ENCODE measurements around the gene MN1. TPM values are rescaled to one million over a fixed set of nuclear protein-coding genes. Genes with fewer than 3 reads are reported as not detected.

The MN1 gene
- total and polyA plus RNA-seq, 2 of the 8 experiments (the other 6 are each of a cell fraction or from before 2014, with no cell fraction given), result 3.1 to 4.9 TPM

GRCh38 chr22:27745154-27745553, 56.4 kb downstream of the MN1 start:
- Histone ChIP-seq H3K14ac (ENCODE audit: insufficient read length) (peak overlapping the region; percentile 25), H3K4me2 (ENCODE audit: insufficient read depth in 1 of 2, low read depth in 2 of 2, low read length in 2 of 2) (peak overlapping the region in 1 of 2 experiments; percentile 60; a peak in 2 of 4 replicates)
- POLR2A ChIA-PET (ENCODE audit: partially characterized antibody), result interaction anchor here (2.0 kb wide), 1 partner anchor 28 kb away, joined by 4 read pairs; no protein-coding TSS in a partner anchor
- TF ChIP-seq RFX5 (IDR thresholded peaks at IDR 0.05; ENCODE audit: borderline replicate concordance, low read depth, low read length) (no peak), RBBP5 (IDR thresholded peaks at IDR 0.05; ENCODE audit: borderline replicate concordance, low read depth, low read length) (no peak), USF2 (IDR thresholded peaks at IDR 0.05; ENCODE audit: low read length) (no peak), MAFK (IDR thresholded peaks at IDR 0.05; ENCODE audit: low read depth, low read length) (no peak), HDAC2 (IDR thresholded peaks at IDR 0.05; ENCODE audit: borderline replicate concordance in 1 of 2, low read depth in 2 of 2, low read length in 2 of 2) (no peak), CREB1 (IDR thresholded peaks at IDR 0.05) (no peak), JUND (IDR thresholded peaks at IDR 0.05; ENCODE audit: low read length) (no peak), NRF1 (IDR thresholded peaks at IDR 0.05; ENCODE audit: low read depth, low read length) (no peak), HDAC6 (IDR thresholded peaks at IDR 0.05; ENCODE audit: low read depth, low read length) (no peak), ZNF274 (IDR thresholded peaks at IDR 0.05; ENCODE audit: borderline replicate concordance, extremely low read depth, low read length) (no peak)

More at GRCh38 chr22:27745154-27745553, 56.4 kb downstream of the MN1 start:
- DNase-seq (ENCODE audit: low read depth in 1 of 2, low spot score in 2 of 2) (no peak), FAIRE-seq (no peak)
- 57% methylated on average over 4 of the region's 4 CpGs; no CpG with 5 or more reads in 1 of the 2 experiments for WGBS, 2 experiments (ENCODE audit: extremely low coverage in 1 of 2, insufficient coverage in 1 of 2, insufficient read length in 1 of 2, insufficient replicate concordance in 2 of 2, low coverage in 1 of 2, low lambda C conversion rate in 2 of 2, missing lambda C conversion rate in 1 of 2)
- Histone ChIP-seq H3K27me3 (replicated peaks in 1 of 4; ENCODE audit: control insufficient read depth in 3 of 4, extremely low read depth in 1 of 4, insufficient read depth in 3 of 4, low read length in 3 of 4) (peaks cover 0 to 3% (median 0%) of the 10 kb centered on the region in 4 experiments; a peak in 1 of 7 replicates), H3K9me3 (ENCODE audit: insufficient read depth in 2 of 2, low read depth in 1 of 2, low read length in 1 of 2) (peaks cover 0 to 5% of the 10 kb centered on the region in 2 experiments; a peak in 2 of 4 replicates), H3K23me2 (ENCODE audit: low read depth, low read length) (peaks cover 2% of the 10 kb centered on the region; the same call in 1 of the 2 replicates), H3K79me2 (ENCODE audit: control insufficient read depth in 1 of 2, insufficient read depth in 2 of 2, low read length in 2 of 2) (peaks cover 19 to 28% of the 10 kb centered on the region in 2 experiments), H2BK12ac (ENCODE audit: low read depth, low read length) (peak overlapping the region; percentile 97; the same call in 1 of the 2 replicates), H2BK5ac (ENCODE audit: low read depth, low read length) (peak overlapping the region; percentile 99; the same call in 1 of the 2 replicates), H2BK15ac (ENCODE audit: low read length) (no peak overlapping the region), H3K4ac (replicated peaks; ENCODE audit: insufficient read length, low read depth, low read length) (peak overlapping the region; percentile 79), H3K36me3 (ENCODE audit: control insufficient read depth in 2 of 4, insufficient read depth in 4 of 4, low read length in 3 of 4) (peaks cover 0 to 10% (median 9%) of the 10 kb centered on the region in 4 experiments; a peak in 5 of 8 replicates), H3K27ac (ENCODE audit: low read depth, low read length) (no peak overlapping the region), H3K18ac (ENCODE audit: extremely low read depth, low read length) (peak overlapping the region; percentile 68), H2AFZ (ENCODE audit: low read length) (no peak overlapping the region), H3K23ac (ENCODE audit: insufficient read length) (no peak overlapping the region), H3K4me3 (ENCODE audit: extremely low read depth in 1 of 4, insufficient read depth in 2 of 4, low read depth in 3 of 4, low read length in 4 of 4) (no peak overlapping the region), H2BK120ac (replicated peaks; ENCODE audit: low read depth, low read length) (peak overlapping the region; percentile 67), H4K20me1 (replicated peaks in 1 of 2; ENCODE audit: control insufficient read depth in 1 of 2, insufficient read depth in 2 of 2, low read length in 2 of 2) (peaks cover 0 to 3% of the 10 kb centered on the region in 2 experiments), H3K56ac (replicated peaks; ENCODE audit: insufficient read length, low read depth, low read length) (no peak overlapping the region), H3K9ac (replicated peaks in 1 of 4; ENCODE audit: extremely low read depth in 1 of 4, low read depth in 3 of 4, low read length in 3 of 4) (no peak overlapping the region), H4K91ac (replicated peaks; ENCODE audit: insufficient read length, low read length) (peak overlapping the region; percentile 97), H2BK20ac (ENCODE audit: low read length) (peak overlapping the region; percentile 100), H3K79me1 (ENCODE audit: low read depth, low read length) (peaks cover 2% of the 10 kb centered on the region; the same call in 1 of the 2 replicates), H4K8ac (ENCODE audit: extremely low read depth, insufficient read depth, low read length) (no peak overlapping the region), H2AK5ac (ENCODE audit: low read depth, low read length) (peak overlapping the region; percentile 89), H3K4me1 (replicated peaks in 1 of 4; ENCODE audit: control insufficient read depth in 3 of 4, insufficient read depth in 4 of 4, low read length in 3 of 4) (peaks cover 17 to 32% (median 23%) of the 10 kb centered on the region in 4 experiments), H4K5ac (ENCODE audit: insufficient read length, low read depth, low read length) (peak overlapping the region; percentile 54)
- CTCF ChIA-PET (ENCODE audit: partially characterized antibody), result no interaction called here
